ENCODE data around the gene BRSK2. TPM values are rescaled to one million over a fixed set of nuclear protein-coding genes. Genes with fewer than 3 reads are reported as not detected.

The BRSK2 gene
- total RNA-seq, 1 donor from 2014 or later = 6.9 TPM

DNA sequence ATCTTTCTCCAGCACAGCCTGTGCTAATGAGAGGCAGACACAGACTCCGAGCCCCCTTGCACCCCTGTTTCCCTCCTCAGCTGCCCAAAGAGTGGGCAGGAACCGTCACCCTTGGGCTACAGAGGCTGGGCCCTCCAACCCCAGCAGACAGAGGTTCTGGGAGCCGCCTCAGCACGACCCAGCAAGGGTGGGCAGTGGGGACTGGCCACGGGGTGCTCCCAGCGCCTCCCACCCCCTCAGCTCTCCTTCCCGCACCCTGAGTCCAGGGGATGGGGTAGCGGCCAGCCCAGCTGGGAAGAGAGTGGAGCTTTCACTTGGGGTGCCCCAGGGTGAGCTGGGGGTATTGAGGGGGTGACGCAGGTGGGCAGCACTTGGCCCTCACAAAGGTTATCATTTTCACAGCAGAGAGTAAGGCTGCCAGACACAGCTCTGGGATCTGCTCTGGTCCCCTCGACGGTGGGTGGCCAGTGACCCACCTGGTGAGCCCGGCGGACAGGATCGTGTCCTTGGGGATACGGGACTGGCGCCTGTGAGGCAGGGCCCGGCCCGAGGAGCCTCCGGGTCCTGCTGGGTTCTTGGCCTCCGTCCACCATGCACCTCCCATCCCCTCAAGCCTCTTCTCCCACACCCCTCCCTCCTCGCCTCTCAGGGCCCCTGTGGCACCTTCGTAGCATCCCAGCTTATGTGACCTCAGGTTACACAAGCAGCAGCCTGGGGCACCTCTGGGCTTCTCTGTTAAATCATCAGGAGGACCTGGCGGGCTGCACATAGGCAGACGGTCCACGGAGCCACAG is 14.4 kb upstream of the BRSK2 start:
- Mint-ChIP-seq H3K27me3 (ENCODE audit: low read depth) (peaks cover 14% of the 10 kb centered on the region), H3K36me3 (ENCODE audit: low read depth) (no peaks in the 10 kb centered on the region), H3K27ac (ENCODE audit: unreplicated experiment) (no peak overlapping the region), H3K4me1 (ENCODE audit: low read depth) (peaks cover 16% of the 10 kb centered on the region), H3K9me3 (ENCODE audit: low read depth) (peaks cover 2% of the 10 kb centered on the region), H3K4me3 (ENCODE audit: unreplicated experiment) (no peak overlapping the region)
- no peak for TF ChIP-seq CTCF (IDR thresholded peaks at IDR 0.05)
- DNase-seq (ENCODE audit: low spot score) = peak; percentile 79

GRCh38 chr11:1375955-1376258 is 13.8 kb upstream of the BRSK2 start:
- H3K27ac Mint-ChIP-seq (ENCODE audit: unreplicated experiment) = no peak overlapping the region

GRCh38 chr11:1377231-1377780 is 12.4 kb upstream of the BRSK2 start:
- Mint-ChIP-seq H3K36me3 (ENCODE audit: low read depth) (no peaks in the 10 kb centered on the region), H3K27me3 (ENCODE audit: low read depth) (peaks cover 14% of the 10 kb centered on the region), H3K4me3 (ENCODE audit: unreplicated experiment) (no peak overlapping the region), H3K4me1 (ENCODE audit: low read depth) (peaks cover 16% of the 10 kb centered on the region), H3K27ac (ENCODE audit: unreplicated experiment) (no peak overlapping the region), H3K9me3 (ENCODE audit: low read depth) (peaks cover 5% of the 10 kb centered on the region)
- peak; percentile 58 for DNase-seq (ENCODE audit: low spot score)
- TF ChIP-seq CTCF (IDR thresholded peaks at IDR 0.05) = no peak

More at GRCh38 chr11:1375955-1376258, 13.8 kb upstream of the BRSK2 start:
- H3K4me3 Mint-ChIP-seq (ENCODE audit: unreplicated experiment) = no peak overlapping the region
- peaks cover 14% of the 10 kb centered on the region for H3K27me3 Mint-ChIP-seq (ENCODE audit: low read depth)
- H3K36me3 Mint-ChIP-seq (ENCODE audit: low read depth) = no peaks in the 10 kb centered on the region
- H3K4me1 Mint-ChIP-seq (ENCODE audit: low read depth) = peaks cover 16% of the 10 kb centered on the region
- TF ChIP-seq CTCF (IDR thresholded peaks at IDR 0.05) = no peak
- DNase-seq (ENCODE audit: low spot score) = no peak
- H3K9me3 Mint-ChIP-seq (ENCODE audit: low read depth) = peaks cover 5% of the 10 kb centered on the region

DNA sequence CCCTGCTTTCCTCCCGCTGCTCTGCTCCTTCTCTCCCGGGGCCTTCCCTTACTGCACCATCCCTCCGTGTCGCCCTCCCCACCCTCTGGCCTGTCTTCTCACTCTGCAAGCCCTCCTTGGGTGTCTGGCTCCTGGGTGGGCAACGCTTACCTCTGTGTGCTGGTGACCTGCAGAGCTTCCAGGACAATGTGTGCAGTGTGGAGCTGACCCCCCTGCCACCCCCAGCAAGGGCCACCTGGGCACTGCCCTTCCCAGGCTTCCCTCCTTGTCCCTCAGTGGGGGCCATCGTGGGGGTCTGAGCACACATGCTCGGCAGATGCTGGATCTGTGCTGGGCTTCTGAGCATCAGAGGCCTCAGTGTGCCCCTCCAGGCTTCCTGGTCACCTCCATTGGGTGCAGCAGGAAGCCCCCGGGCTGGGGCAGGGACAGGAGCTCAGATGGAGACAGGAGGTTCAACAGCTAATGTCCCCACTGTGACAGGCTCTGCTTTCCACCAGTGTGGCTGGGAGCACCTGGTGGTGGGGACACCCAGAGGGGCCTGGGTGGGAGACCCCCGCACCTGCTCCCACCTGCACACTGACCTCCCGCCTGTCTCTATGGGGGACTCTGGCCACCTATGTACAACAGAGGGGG is 7.8 kb upstream of the BRSK2 start:
- peak; percentile 72 for DNase-seq (ENCODE audit: low spot score)
- H3K36me3 Mint-ChIP-seq (ENCODE audit: low read depth) = no peaks in the 10 kb centered on the region
- peaks cover 5% of the 10 kb centered on the region for H3K9me3 Mint-ChIP-seq (ENCODE audit: low read depth)
- H3K27ac Mint-ChIP-seq (ENCODE audit: unreplicated experiment) = no peak overlapping the region
- no peak for TF ChIP-seq CTCF (IDR thresholded peaks at IDR 0.05)
- H3K4me1 Mint-ChIP-seq (ENCODE audit: low read depth) = peaks cover 2% of the 10 kb centered on the region
- peak overlapping the region; percentile 75 for H3K4me3 Mint-ChIP-seq (ENCODE audit: unreplicated experiment)
- H3K27me3 Mint-ChIP-seq (ENCODE audit: low read depth) = peaks cover 14% of the 10 kb centered on the region

- no peak overlapping the region for H3K27ac Mint-ChIP-seq (ENCODE audit: unreplicated experiment)
- peaks cover 10% of the 10 kb centered on the region for H3K27me3 Mint-ChIP-seq (ENCODE audit: low read depth)
- DNase-seq (ENCODE audit: low spot score) = no peak
- peak overlapping the region; percentile 75 for H3K4me3 Mint-ChIP-seq (ENCODE audit: unreplicated experiment)
- peaks cover 5% of the 10 kb centered on the region for H3K9me3 Mint-ChIP-seq (ENCODE audit: low read depth)
- no peaks in the 10 kb centered on the region for H3K36me3 Mint-ChIP-seq (ENCODE audit: low read depth)
- no peak for TF ChIP-seq CTCF (IDR thresholded peaks at IDR 0.05)
- H3K4me1 Mint-ChIP-seq (ENCODE audit: low read depth) = peaks cover 2% of the 10 kb centered on the region
Observed at GRCh38 chr11:1382429-1382828, 7.3 kb upstream of the BRSK2 start.

Data from chondrocyte (in vitro differentiated cells).